Measurements from ENCODE around the gene DEPDC1B.
"Not testable (repeated sequence)": the region's sequence is repeated elsewhere in the genome, so short reads cannot be mapped to it uniquely, and the experiment has no call there.

DNA sequence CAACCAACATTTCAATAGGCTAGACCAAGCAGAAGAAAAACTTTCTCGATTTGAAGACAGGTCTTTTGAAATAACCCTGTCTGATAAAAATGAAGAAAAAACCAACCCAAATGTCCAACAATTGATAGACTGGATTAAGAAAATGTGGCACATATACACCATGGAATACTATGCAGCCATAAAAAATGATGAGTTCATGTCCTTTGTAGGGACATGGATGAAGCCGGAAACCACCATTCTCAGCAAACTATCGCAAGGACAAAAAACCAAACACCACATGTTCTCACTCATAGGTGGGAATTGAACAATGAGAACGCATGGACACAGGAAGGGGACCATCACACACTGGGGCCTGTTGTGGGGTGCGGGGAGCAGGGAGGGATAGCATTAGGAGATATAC lies 18.0 kb downstream of the DEPDC1B start:
- not testable (repeated sequence) for TF ChIP-seq POLR2A, CTCF (IDR thresholded peaks at IDR 0.05)

All from esophagus squamous epithelium (tissue), 4 donors.